GM18498 (cell line): Measurements from ENCODE around the gene RPL18A.
"Not testable (repeated sequence)": the region's sequence is repeated elsewhere in the genome, so short reads cannot be mapped to it uniquely, and the experiment has no call there.

Source experiments
- ATAC-seq: cut with Tn5 transposase; IDR thresholded peaks from one replicate; pipeline ENCODE4 v1.9.1; 2021; ENCODE audit warnings: mild to moderate bottlenecking, moderate library complexity; ENCODE audit not compliant: unreplicated experiment

RPL18A gene

GRCh38 chr19:17866312-17866963 lies 6.7 kb downstream of the RPL18A start:
- no peak for ATAC-seq

GRCh38 chr19:17866964-17867486 lies 7.3 kb downstream of the RPL18A start:
- ATAC-seq = no peak

- no peak for ATAC-seq
These were observed 9.0 kb downstream of the RPL18A start for GRCh38 chr19:17868669-17869068.

DNA sequence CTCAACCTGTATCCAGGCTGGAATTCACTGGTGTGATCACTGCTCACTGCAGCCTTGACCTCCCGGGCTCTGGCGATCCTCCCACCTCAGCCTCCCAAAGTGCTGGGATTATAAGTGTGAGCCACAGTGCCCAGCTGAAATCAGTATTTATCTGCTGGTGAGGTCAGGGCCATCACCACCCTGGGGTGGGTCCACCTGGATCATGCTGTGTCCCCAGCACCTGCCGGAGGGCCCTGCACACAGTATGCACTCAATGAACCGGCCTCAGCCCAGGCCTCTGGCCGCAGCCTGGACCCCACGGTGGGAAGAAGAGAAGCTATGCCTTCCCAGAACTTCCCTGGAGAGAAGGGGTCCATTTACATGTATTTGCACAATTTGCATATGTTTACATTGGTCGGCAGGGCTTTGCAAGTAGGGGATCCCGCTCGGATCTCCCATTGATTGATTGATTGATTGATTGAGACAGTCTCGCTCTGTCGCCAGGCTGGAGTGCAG lies 9.5 kb downstream of the RPL18A start:
- no peak for ATAC-seq

DNA sequence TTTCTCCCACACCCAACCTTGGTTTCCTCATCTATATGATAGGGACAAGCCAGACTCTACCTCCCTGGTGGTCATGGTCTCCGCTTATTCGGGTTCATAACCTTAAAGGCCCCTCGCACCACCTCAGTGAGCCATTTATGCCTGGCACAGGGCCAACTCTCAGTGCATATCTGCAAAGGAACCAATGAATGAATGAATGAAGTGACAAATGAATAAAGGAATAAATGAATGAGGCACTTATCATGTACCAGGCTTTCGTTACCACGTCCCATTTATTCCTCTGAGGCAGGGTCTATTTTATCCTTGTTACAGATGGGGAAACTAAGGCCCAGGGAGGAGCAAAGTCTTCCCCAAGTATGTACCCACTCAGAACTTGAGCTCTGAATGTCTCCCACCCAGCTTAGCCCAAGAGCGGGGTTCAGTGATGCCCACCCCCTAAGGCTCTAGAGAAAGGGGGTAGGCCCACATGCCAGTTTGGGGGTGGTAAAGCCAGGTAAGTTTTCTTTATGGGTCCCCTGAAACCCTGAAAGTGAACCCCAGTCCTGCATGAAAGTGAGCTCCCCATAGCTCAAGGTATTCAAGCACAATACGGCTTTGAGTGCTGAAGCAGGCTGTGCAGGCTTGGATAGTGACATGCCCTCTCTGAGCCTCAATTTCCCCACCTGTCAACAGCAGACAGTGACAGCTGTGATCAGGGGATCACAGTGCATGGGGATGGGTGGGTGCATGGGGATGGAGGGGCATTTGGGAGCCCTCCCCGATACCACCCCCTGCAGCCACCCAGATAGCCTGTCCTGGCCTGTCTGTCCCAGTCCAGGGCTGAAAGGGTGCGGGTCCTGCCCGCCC lies 11.5 kb downstream of the RPL18A start:
- no peak for ATAC-seq

- no peak for ATAC-seq
These were observed 12.2 kb downstream of the RPL18A start, which contains the start of gene SLC5A5 for GRCh38 chr19:17871878-17872250. Gene SLC5A5 (plus strand): TSS chr19:17871945. CDS start chr19:17872320, 375 bp downstream.

DNA sequence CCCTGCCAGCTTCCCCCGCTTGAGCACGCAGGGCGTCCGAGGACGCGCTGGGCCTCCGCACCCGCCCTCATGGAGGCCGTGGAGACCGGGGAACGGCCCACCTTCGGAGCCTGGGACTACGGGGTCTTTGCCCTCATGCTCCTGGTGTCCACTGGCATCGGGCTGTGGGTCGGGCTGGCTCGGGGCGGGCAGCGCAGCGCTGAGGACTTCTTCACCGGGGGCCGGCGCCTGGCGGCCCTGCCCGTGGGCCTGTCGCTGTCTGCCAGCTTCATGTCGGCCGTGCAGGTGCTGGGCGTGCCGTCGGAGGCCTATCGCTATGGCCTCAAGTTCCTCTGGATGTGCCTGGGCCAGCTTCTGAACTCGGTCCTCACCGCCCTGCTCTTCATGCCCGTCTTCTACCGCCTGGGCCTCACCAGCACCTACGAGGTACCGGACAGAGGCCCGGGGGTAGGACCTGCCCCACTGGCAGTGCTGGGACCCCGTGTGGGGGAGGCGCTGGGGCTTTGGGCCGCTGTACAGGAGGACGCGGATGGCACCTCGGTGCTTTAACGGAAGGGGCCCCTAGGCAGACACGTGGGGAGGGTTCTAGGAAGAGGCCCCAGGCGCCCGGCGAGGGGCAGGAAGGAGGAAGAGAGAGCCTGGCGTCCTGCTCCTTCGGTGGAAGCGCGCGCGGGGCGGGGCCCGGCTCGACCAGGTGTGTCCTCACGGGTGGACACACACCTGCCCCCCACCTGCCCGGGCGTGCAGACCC lies 12.7 kb downstream of the RPL18A start:
- no peak for ATAC-seq

DNA sequence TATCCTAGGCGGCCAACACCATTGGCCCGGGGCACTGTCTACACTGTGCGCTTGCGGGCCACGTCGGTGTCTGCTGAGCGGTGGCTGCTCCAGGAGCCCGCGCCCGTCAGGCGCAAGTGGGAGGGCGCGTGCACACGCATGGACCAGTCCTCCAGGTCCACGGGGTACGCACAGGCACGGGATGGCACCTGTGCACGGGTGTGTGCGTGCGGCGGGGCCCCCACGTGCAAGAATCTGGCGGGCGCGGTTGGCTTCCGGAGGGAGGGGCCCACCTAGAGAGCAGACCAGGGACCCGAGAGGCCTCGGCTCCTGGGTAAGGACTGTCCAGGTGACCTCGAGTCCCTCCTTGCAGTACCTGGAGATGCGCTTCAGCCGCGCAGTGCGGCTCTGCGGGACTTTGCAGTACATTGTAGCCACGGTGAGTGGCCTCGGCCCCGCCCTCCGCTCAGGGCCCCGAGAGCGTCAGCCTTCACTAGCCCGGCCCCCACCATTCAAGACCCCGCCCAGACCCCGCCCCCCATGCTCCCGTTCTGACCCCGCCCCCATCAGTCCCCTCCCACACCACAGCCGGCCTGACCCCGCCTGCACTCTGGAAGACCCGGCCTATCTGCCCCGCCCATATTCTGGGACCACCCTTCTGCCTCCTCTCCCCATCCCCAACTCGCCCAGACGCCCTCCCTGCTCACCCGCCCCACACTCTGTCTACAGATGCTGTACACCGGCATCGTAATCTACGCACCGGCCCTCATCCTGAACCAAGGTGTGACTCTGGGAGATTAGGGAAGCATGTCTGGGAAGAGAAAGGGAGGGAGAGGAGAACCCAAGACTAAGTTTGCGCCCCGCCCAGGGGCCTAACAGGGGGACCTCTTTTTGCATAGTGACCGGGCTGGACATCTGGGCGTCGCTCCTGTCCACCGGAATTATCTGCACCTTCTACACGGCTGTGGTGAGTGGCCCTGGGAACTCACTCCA lies 14.4 kb downstream of the RPL18A start:
- no peak for ATAC-seq

- no peak for ATAC-seq
These were observed 15.0 kb downstream of the RPL18A start for GRCh38 chr19:17874758-17875135.

GRCh38 chr19:17877696-17878095 lies 18.0 kb downstream of the RPL18A start:
- ATAC-seq = no peak

GRCh38 chr19:17879466-17879865 lies 19.8 kb downstream of the RPL18A start:
- no peak for ATAC-seq

DNA sequence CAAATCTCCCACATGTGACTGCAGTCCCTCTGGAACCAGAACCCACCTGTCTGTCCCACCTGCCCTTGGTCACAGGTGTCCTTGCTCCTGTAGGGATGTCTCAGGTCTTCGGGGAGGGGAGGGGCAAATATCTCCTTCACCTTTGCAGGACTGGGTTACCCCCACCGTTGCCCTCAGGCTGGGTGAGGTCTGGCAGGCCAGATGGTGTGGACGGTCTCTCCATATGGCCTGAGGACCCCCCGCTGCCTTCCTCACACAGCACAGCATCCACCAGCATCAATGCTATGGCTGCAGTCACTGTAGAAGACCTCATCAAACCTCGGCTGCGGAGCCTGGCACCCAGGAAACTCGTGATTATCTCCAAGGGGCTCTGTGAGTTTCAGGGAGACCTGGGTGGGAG lies 22.0 kb downstream of the RPL18A start:
- ATAC-seq = no peak

DNA sequence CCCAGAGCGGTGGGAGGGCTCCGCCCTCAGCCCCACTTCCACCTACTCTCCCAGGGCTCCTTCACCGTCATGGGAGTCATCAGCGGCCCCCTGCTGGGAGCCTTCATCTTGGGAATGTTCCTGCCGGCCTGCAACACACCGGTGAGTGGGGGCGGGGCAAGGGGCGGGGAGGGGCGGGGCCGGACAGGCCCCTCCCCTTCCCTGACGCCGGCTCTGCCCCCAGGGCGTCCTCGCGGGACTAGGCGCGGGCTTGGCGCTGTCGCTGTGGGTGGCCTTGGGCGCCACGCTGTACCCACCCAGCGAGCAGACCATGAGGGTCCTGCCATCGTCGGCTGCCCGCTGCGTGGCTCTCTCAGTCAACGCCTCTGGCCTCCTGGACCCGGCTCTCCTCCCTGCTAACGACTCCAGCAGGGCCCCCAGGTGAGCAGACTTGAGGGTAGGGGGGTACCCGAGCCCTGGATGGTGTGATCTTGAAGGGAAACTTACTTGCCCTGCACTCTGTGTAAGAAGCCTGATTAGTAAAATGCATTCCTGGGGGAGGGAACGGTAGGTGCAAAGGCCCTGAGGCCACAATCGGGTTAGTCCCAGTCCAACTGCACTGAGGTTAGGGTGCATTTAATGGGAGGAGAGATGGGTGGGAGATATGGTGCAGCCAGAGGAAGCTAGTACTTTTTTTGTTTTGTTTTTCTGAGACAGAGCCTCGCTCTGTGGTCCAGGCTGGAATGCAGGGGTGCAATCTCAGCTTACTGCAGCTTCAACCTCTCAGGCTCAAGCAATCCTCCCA lies 24.1 kb downstream of the RPL18A start:
- no peak for ATAC-seq

GRCh38 chr19:17886515-17886914 lies 26.8 kb downstream of the RPL18A start:
- ATAC-seq = no peak

DNA sequence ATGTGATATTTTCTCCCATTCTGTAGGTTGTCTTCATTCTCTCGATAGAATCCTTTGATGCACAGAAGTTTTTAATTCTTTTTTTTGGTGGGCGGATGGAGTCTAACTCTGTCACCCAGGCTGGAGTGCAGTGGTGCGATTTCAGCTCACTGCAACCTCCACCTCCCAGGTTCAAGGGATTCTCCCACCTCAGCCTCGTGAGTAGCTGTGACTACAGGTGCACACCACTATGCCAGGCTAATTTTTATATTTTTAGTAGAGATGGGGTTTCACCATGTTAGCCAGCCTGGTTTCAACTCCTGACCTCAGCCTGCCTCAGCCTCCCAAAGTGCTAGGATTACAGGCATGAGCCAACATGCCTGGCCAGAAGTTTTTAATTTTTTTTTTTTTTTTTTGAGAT lies 27.5 kb downstream of the RPL18A start:
- ATAC-seq = not testable (repeated sequence)

DNA sequence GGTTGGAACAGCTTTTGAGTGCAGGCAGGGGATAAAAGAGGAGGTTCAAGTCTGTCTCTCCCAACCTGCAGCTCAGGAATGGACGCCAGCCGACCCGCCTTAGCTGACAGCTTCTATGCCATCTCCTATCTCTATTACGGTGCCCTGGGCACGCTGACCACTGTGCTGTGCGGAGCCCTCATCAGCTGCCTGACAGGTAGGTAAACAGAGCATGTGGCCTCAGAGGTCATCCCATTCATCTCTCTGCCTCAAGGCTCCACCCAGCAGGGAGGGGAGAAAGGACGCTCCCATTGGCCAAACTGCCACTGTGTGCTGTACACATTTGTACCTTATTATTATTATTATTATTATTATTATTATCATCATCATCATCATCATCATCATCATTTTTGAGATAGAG lies 28.6 kb downstream of the RPL18A start:
- ATAC-seq = no peak

DNA sequence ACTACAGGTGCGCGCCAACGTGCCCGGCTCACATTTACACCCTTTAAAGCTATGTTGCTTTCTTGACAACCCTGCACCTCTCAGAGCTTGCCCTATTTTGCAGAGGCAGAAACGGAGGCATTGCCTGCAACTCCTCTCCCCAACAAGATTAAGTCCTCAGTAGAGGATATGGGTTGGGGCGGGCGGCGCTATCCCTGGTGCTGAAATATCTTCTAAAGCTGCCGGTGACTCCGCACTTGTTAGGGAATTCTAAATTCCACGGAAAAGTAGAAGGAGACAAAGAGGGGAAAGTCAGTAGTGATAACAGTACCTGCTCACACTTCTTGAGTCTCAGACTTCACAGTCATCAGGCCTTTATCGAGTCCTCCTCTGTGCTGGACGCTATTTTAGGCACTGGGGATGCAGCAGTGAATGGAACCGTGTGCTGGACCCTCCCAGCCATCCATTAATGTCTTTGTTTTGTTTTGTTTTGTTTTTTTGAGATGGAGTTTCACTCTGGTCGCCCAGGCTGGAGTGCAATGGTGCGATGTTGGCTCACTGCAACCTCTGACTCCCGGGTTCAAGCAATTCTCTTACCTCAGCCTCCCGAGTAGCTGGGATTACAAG lies 30.0 kb downstream of the RPL18A start:
- no peak for ATAC-seq

DNA sequence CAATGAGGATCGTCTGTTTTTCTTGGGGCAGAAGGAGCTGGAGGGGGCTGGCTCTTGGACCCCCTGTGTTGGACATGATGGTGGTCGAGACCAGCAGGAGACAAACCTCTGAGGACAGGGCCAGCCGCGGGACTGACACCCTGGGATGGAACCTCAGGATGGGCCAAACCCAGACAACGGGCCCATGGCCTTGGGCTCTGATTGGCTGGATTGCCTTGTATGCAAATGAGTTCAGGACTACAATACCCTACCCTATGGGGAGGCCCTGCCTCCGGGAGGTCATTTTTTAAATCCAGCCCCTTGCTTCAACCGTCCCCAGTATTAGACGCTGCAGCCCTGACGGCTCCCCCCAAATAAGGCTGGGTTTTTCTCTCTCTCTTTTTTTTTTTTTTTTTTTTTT lies 34.1 kb downstream of the RPL18A start:
- ATAC-seq = no peak

DNA sequence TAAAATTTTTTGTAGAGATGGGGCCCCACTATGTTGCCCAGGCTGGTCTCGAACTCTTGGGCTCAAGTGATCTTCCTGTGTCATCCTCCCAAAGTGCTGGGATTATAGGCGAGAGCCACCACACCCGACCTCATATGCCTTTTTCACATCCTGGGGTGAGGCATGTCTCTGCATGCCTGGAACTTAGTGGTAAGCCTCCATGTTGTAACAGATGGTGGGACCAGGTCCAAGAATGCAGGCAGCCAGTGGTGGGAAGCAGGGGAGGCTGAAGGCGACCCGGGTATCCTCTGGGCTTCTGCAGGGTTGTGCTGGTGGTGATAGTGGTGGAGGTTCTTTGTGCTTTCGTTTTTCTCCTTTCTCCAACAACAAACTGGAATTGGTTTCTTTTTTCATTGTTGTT lies 43.0 kb downstream of the RPL18A start:
- ATAC-seq = no peak
